ENCODE measurements around the gene TNFRSF8. TPM values are rescaled to one million over a fixed set of nuclear protein-coding genes. Genes with fewer than 3 reads are reported as not detected.

The TNFRSF8 gene
- total RNA-seq, 2 donors from 2014 or later = 0.20 to 0.34 TPM

- no peaks in the 10 kb centered on the region for H3K9me3 ChIP-seq (ENCODE audit: control insufficient read depth, low read length, poor library complexity, severe bottlenecking)
- peaks cover 23% of the 10 kb centered on the region for H3K4me1 Mint-ChIP-seq
- peaks cover 5% of the 10 kb centered on the region for H3K36me3 Mint-ChIP-seq (ENCODE audit: low read depth)
- no peak overlapping the region for H3K27ac Mint-ChIP-seq
- peaks cover 31% of the 10 kb centered on the region for H3K27me3 Mint-ChIP-seq
- ATAC-seq (no peak), DNase-seq (no peak)
- no peak overlapping the region for H3K4me3 Mint-ChIP-seq
Observed at GRCh38 chr1:12059722-12060464, 3.2 kb upstream of the TNFRSF8 start.

- H3K36me3 Mint-ChIP-seq (ENCODE audit: low read depth) = peaks cover 5% of the 10 kb centered on the region
- DNase-seq = no peak
- no peaks in the 10 kb centered on the region for H3K9me3 ChIP-seq (ENCODE audit: control insufficient read depth, low read length, poor library complexity, severe bottlenecking)
- peaks cover 31% of the 10 kb centered on the region for H3K27me3 Mint-ChIP-seq
- H3K4me3 Mint-ChIP-seq = no peak overlapping the region
- ATAC-seq = no peak
- H3K4me1 Mint-ChIP-seq = peaks cover 24% of the 10 kb centered on the region
- no peak overlapping the region for H3K27ac Mint-ChIP-seq
Observed at GRCh38 chr1:12060500-12060899, 2.6 kb upstream of the TNFRSF8 start.

GRCh38 chr1:12064073-12064969, 1.2 kb downstream of the TNFRSF8 start:
- no peak for ATAC-seq
- no peaks in the 10 kb centered on the region for H3K9me3 ChIP-seq (ENCODE audit: control insufficient read depth, low read length, poor library complexity, severe bottlenecking)
- peaks cover 47% of the 10 kb centered on the region for H3K27me3 Mint-ChIP-seq
- peak overlapping the region; percentile 82 for H3K4me3 Mint-ChIP-seq
- H3K4me1 Mint-ChIP-seq = peaks cover 42% of the 10 kb centered on the region
- peaks cover 4% of the 10 kb centered on the region for H3K36me3 Mint-ChIP-seq (ENCODE audit: low read depth)
- DNase-seq = no peak
- H3K27ac Mint-ChIP-seq = no peak overlapping the region

- DNase-seq = no peak
- peaks cover 41% of the 10 kb centered on the region for H3K4me1 Mint-ChIP-seq
- peaks cover 6% of the 10 kb centered on the region for H3K36me3 Mint-ChIP-seq (ENCODE audit: low read depth)
- H3K4me3 Mint-ChIP-seq = peak overlapping the region; percentile 47
- ATAC-seq = peak; percentile 39
- H3K9me3 ChIP-seq (ENCODE audit: control insufficient read depth, low read length, poor library complexity, severe bottlenecking) = no peaks in the 10 kb centered on the region
- peaks cover 45% of the 10 kb centered on the region for H3K27me3 Mint-ChIP-seq
- no peak overlapping the region for H3K27ac Mint-ChIP-seq
Observed at GRCh38 chr1:12065872-12066271, 2.8 kb downstream of the TNFRSF8 start.

GRCh38 chr1:12067900-12068821, 5.1 kb downstream of the TNFRSF8 start:
- Mint-ChIP-seq H3K27me3 (peaks cover 45% of the 10 kb centered on the region), H3K27ac (no peak overlapping the region), H3K4me3 (peak overlapping the region; percentile 62), H3K4me1 (peaks cover 37% of the 10 kb centered on the region), H3K36me3 (ENCODE audit: low read depth) (peaks cover 6% of the 10 kb centered on the region)
- DNase-seq (no peak), ATAC-seq (peak; percentile 10)
- H3K9me3 ChIP-seq (ENCODE audit: control insufficient read depth, low read length, poor library complexity, severe bottlenecking) = no peaks in the 10 kb centered on the region

- H3K27ac Mint-ChIP-seq = no peak overlapping the region
- peak overlapping the region; percentile 31 for H3K4me3 Mint-ChIP-seq
- H3K9me3 ChIP-seq (ENCODE audit: control insufficient read depth, low read length, poor library complexity, severe bottlenecking) = no peaks in the 10 kb centered on the region
- H3K36me3 Mint-ChIP-seq (ENCODE audit: low read depth) = peaks cover 2% of the 10 kb centered on the region
- ATAC-seq = no peak
- peaks cover 25% of the 10 kb centered on the region for H3K4me1 Mint-ChIP-seq
- peaks cover 34% of the 10 kb centered on the region for H3K27me3 Mint-ChIP-seq
- DNase-seq = no peak
Observed at GRCh38 chr1:12069623-12070244, 6.6 kb downstream of the TNFRSF8 start.

GRCh38 chr1:12071892-12072291, 8.8 kb downstream of the TNFRSF8 start:
- Mint-ChIP-seq H3K27ac (no peak overlapping the region), H3K36me3 (ENCODE audit: low read depth) (peaks cover 2% of the 10 kb centered on the region), H3K27me3 (peaks cover 34% of the 10 kb centered on the region), H3K4me1 (peaks cover 23% of the 10 kb centered on the region), H3K4me3 (no peak overlapping the region)
- H3K9me3 ChIP-seq (ENCODE audit: control insufficient read depth, low read length, poor library complexity, severe bottlenecking) = no peaks in the 10 kb centered on the region
- DNase-seq = no peak
- ATAC-seq = no peak

GRCh38 chr1:12072741-12073140, 9.6 kb downstream of the TNFRSF8 start:
- Mint-ChIP-seq H3K4me3 (no peak overlapping the region), H3K36me3 (ENCODE audit: low read depth) (peaks cover 5% of the 10 kb centered on the region)
- DNase-seq = no peak

GRCh38 chr1:12073796-12074195, 10.7 kb downstream of the TNFRSF8 start:
- ATAC-seq (no peak), DNase-seq (no peak)
- Mint-ChIP-seq H3K36me3 (ENCODE audit: low read depth) (peaks cover 8% of the 10 kb centered on the region), H3K27ac (no peak overlapping the region), H3K27me3 (peaks cover 32% of the 10 kb centered on the region), H3K4me3 (no peak overlapping the region), H3K4me1 (peaks cover 18% of the 10 kb centered on the region)
- no peaks in the 10 kb centered on the region for H3K9me3 ChIP-seq (ENCODE audit: control insufficient read depth, low read length, poor library complexity, severe bottlenecking)

More at GRCh38 chr1:12072741-12073140, 9.6 kb downstream of the TNFRSF8 start:
- peaks cover 21% of the 10 kb centered on the region for H3K4me1 Mint-ChIP-seq
- H3K9me3 ChIP-seq (ENCODE audit: control insufficient read depth, low read length, poor library complexity, severe bottlenecking) = no peaks in the 10 kb centered on the region
- no peak for ATAC-seq
- no peak overlapping the region for H3K27ac Mint-ChIP-seq
- peaks cover 35% of the 10 kb centered on the region for H3K27me3 Mint-ChIP-seq

- peaks cover 6% of the 10 kb centered on the region for H3K36me3 Mint-ChIP-seq (ENCODE audit: low read depth)
- H3K4me3 Mint-ChIP-seq = no peak overlapping the region
- DNase-seq (no peak), ATAC-seq (no peak)
- no peak overlapping the region for H3K27ac Mint-ChIP-seq
- no peaks in the 10 kb centered on the region for H3K9me3 ChIP-seq (ENCODE audit: control insufficient read depth, low read length, poor library complexity, severe bottlenecking)
- peaks cover 30% of the 10 kb centered on the region for H3K27me3 Mint-ChIP-seq
- H3K4me1 Mint-ChIP-seq = peaks cover 20% of the 10 kb centered on the region
Observed at GRCh38 chr1:12075195-12076114, 12.4 kb downstream of the TNFRSF8 start.

- ATAC-seq (no peak), DNase-seq (no peak)
- no peak overlapping the region for H3K27ac Mint-ChIP-seq
- H3K4me3 Mint-ChIP-seq = no peak overlapping the region
- peaks cover 20% of the 10 kb centered on the region for H3K4me1 Mint-ChIP-seq
- H3K36me3 Mint-ChIP-seq (ENCODE audit: low read depth) = peaks cover 6% of the 10 kb centered on the region
- peaks cover 30% of the 10 kb centered on the region for H3K27me3 Mint-ChIP-seq
- H3K9me3 ChIP-seq (ENCODE audit: control insufficient read depth, low read length, poor library complexity, severe bottlenecking) = no peaks in the 10 kb centered on the region
Observed at GRCh38 chr1:12076425-12077005, 13.4 kb downstream of the TNFRSF8 start.

Measured in T-helper 17 cell (primary cell).